CD4-positive, alpha-beta T cell treated with Interleukin-6 at 100 ng/mL for 8 hours (primary cell): ENCODE measurements around the gene USP10.

Experiments used
- DNase-seq: peaks from one replicate; pipeline ENCODE4 v3.0.0-alpha.2; 2020; ENCODE audit warnings: mixed read lengths, low spot score

Gene USP10

DNA sequence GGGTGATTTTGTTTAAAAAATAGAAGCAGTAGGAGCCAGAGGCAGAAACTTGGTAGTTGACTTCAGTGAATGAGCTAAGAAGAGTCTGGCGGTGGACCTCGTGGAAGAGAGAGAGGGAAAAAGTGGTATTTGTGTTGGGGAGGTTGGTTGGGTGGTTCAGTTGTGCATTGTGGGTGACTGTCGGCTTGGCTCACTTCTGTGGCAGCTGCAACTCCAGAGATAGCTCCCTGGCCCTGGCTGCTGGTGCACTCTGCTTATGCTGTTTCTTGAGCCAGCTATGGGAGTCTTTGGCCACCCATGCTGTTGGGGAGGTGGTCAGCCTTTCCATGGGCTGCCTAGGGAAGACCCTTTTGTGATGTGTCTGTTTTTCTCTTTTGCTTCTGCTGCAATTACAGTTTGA is 69.6 kb downstream of the USP10 start:
- DNase-seq, result no peak

DNA sequence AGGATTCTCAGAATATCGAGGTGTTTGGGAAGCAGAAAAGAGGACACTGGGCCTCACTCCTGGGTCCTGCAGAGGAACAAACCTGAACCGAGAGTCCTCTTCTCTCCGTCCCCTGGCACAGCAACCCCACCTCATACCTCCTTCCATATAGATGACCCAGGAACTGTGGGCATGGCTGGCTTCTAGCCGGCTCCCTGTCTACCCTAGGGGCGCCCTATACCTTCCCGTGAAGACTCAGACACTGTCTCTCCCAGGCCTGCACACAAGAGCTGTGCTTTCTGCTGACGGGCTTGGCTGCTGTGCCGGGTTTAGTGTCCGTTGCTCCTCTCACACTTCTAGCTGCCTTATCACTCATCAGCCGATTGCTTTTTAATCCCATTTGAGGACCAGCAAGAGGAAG is 73.5 kb downstream of the USP10 start:
- DNase-seq, result no peak

DNA sequence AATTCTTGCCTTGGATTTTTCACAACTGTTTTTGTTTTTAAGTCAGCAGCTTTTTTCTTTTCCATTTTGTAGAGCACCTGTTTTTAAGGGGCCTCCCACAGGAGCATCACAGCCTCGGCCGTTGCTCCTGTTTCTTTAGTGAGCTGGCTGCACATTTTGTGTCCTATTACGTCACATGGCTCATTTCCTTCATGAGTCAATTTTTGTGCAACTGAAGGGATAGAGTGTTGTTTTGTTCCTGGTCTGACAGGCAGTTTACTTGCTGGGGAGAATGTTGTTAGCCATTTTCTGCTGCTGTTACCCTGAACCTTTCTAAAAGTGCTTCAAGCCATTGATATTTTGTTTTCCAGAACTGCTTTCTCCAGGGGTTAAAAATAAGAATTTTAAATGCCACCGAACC is 75.0 kb downstream of the USP10 start:
- no peak for DNase-seq

DNA sequence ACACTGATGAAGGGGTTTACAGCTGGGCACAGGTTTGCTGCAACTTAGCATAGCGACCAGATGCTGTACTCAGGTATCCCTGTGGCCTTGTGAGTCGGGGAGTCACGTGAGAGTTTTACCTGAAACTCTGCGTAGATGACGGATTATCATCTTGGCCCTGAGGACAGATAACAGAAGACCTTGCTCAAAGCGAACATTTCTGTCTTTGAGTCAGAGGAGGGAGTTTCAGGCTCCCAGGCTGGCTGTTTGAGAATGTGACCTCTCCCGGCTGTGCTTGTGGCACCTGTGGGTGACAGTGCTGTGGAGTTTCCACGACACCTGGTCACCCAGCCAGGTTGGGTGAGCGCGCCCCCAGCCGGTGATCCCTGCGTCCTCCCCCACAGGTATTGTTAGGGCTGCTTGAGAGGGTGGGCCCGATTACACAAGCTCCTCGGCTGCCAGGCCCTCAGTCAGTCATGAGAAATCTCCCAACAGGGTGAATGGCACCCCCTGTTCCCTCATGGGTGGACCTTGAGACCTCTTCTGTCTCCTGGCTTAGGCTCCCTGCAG is 75.5 kb downstream of the USP10 start:
- no peak for DNase-seq

DNA sequence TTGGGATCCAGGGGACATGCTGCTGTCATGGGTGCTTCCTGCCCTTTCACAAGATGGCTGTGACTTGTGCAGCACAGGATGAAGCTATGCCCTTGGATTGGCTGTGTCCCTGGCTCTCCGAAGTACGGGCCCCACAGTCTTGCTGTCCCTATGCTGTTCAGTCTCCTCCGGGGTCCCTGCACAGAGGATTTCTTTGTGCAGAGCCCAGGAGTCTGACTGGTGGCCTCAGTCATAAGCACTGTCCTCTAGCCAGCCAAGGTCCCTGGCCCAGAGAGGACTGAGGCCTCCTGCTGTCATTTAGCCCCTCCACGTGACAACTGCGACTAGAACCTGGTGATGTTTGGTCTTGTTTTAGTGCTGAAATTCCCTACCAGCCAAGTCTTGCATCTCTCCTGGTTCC is 77.6 kb downstream of the USP10 start:
- DNase-seq, result no peak

DNA sequence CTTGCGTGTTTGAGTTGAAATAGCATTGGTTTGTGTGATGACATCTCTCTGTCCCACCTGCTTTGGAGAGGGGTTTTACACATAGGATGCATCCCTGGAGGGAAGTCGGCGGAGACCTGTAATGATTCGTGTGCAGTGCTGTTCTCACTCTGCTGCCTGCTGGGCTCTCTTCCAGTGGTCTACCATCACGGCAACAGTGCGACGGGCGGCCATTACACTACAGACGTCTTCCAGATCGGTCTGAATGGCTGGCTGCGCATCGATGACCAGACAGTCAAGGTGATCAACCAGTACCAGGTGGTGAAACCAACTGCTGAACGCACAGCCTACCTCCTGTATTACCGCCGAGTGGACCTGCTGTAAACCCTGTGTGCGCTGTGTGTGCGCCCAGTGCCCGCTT is 78.9 kb downstream of the USP10 start:
- DNase-seq, result no peak

DNA sequence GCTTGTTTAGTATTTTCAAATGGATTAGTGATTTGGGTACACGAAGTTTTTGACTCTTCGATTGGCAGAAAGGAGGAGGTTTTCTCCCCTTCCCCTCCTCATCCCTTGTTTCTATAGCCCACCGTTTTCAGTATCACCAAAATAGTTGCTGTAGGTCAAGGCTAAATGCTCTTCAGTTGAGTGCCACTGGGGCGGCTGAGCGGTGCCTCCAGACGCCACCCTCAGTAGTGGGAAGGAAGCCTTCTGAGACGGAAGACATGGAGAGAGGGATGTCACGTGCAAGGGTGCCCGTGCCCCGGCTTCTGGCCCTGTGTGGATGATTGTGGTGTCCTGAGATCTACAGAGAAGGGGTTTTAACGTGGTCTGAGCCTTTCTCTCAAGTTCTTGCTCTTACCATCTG is 80.3 kb downstream of the USP10 start:
- DNase-seq, result no peak

DNA sequence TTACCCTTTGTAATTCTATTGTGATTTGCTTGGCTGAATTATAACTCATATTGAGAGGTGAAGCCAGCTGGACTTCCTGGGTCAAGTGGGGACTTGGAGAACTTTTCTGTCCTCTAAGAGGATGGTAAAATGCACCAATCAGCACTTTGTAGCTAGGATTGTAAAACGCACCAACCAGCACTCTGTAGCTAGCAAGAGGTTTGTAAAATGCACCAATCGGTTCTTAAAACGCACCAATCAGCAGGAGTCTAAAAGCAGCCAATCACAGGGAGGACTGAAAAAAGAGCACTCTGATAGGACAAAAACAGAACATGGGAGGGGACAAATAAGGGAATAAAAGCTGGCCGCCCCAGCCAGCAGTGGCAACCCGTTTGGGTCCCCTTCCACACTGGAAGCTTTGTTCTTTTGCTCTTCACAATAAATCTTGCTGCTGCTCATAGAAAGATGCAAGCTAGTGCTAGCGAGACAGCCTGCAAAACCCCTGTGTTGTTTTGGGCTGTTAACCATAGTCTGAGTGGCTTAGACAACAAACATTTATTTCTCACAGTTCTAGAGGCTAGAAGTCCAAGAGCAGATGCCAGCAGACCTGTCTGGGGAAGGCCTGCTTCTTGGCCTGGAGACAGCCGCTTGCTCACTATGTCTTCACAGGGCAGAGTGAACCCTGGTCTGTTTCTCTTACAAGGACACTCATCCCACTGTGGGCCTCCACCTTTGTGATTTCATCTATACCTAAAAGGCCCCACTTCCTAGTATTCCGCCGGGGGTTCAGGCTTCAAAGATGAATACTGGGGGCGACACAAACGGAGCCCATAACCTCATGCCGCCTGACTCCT is 81.0 kb downstream of the USP10 start:
- DNase-seq, result no peak

DNA sequence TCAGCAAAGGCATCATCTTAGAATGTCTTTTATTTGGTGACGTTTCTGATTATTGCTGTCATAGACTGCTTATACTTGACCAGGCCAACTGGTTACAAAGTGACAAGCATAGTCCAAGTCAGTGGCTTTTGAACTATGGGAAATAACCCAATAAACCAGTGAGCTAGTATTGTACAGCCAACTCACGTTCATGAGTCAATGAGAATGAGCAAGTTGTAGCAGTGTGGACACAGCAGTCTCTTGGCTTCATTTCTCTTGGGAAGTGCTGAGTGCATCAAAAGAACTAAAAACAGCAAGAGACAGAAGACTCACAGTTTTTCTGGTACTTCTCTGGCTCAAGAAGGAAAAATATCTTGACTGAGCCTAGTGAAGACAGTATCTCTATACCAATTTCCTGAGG is 83.0 kb downstream of the USP10 start:
- DNase-seq, result no peak

DNA sequence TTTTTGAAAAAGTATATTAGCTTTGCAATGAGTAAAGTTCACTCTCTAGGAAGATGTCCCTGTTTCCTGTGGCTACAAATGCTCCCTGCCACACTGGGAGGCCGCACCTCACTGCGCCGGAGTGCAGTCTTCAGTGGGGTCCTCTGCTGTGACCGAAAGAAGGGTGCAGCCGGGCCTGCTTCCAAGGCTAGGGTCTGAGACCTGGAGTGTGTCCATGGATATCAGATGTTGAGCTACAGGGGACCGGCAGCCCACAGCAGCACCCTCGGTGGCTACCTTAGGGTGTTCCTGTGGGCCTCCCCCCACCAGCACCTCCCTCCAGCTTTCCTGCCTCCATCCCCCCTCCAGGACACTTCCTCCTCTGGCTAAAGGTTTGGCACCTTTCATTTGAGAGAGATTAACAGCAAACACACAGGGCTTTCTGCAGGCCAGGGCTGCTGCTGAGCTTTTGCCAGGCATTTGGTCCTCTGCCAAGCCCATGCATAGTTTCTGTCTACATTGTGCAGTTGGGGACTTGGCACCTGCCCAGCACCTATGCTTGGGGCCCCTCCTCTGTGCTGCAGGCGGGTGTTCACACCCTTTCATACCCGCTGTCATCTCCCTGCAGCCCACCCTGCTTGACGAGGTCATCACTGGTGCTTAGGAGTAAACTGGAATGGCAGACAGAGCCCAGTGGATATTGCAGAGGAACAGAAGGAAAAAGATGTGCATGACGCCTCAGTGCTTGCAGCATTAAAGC is 86.2 kb downstream of the USP10 start:
- no peak for DNase-seq

DNA sequence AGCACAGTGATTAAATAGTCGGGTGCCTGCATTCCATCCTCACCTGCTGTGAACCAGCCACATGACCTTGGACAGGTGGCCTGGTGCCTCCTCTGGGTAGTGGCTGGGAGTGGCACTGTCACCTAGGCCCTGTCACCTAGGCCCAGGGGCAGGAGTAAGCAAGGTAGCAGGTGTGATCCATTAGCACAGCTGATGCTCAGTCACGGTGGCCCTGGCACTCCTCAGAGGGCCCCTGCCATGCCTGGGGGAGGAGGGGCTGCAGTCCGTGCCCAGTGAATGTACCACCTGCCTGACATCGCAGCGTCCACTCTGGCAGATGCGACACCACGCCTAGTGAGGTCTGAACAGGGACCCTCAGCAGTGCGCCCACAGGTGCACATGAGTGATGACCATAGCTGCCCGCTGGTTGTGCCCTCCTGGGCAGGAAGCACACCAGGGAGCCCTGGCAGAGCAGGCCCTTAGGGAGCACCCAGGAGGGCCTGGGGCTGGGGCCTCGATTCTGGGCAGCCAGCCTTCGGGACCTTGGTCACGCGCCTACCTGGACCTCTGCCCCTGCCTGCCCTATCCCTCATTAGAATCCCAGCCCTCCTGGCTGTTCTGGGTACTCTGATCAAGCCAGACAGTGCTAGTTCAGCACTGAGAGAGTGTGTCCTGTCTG is 86.9 kb downstream of the USP10 start:
- no peak for DNase-seq

DNA sequence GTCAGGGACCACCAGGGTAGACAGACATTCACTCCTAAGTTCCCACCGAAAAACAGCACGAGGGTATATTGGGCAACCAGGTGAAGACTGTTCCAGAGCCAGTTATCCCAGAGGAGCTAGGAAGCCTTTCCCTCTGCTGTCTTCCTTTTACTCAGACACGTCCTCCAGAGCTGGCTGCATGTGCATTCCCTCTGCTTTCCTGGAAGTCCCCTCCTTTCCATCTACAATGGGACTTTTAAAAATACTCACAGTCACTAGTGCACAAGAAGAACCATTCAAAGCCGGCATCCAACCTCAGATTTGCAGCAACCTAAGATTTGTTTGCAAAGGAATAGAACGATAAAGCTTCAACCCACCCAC is 87.4 kb downstream of the USP10 start:
- no peak for DNase-seq

DNA sequence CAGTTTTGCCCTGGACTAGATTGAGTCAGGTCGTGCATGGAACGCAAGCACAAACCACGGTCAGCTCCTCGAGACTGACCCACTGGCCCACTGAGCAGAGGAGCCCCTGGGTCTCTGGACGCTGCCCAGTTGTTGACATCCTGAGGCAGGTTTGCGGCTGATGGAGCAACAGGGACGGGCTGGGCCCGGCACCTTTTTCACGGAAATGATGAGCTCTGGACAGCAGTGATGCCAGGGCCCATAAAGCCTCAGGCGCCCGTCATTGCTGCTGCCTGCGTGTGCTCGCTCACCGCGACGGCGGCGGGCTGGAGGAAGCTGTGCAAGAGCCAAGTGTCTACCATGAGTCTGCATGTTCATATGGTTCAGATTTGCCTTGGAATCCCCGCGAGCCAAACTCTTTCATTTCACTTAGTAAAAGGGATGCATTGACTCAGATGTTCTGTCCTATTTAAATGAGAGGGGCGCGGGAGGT is 89.2 kb downstream of the USP10 start:
- DNase-seq, result no peak

DNA sequence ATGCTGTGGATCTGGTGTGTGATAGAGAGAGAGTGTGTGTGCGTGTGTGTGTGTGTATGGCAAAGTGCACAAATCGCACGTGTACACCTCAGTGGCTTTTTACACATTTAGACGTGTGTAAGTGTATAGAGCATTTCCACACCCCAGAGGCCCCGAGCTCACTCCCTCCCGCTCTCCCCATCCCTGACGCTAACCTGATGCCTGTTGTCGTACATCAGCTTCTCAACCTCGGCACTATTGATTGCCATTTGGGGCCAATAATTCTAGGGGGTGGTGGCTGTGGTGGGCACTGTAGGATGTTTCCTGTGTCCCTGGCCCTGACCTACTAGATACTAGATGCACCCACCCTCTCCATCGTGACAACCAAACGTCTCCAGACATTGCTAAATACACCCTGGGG is 89.6 kb downstream of the USP10 start:
- DNase-seq, result no peak

DNA sequence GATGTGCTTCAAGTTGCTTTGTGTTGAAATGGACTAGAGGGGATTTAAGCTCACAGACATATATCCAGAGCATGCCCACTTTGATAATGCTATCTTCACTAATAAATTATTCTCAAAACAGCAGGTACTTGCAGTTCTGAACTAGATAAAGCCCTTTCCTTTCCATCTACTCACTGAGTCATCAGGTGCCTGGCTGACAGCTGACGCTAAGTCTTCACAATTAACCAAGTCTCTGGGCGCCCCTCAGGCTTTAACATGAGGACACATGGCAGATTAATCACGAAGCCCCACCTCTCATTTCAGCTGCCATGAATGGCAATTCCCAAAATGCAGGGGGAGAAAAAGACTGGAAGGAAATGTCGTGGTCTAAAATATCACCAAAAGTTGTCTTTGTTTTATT is 90.5 kb downstream of the USP10 start:
- DNase-seq, result no peak

DNA sequence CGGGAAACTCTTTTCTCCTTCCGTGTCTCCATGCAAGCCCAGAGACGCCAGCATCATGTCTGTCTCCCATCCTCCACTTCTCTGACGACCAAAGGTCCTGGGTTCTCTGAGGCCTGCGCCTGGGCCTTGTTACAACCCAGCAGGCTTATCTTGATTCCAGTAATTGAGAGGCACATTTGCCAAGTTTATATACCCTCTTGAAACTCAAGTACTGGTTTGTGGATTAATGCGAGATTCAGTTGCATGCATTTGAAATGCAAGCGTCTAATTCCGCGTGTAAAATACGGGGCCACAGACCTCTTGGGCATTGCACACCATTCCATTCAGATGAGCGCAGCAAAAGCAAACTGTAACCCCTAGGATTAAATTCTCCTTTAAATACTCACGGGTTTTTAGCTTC is 91.3 kb downstream of the USP10 start:
- DNase-seq, result no peak

DNA sequence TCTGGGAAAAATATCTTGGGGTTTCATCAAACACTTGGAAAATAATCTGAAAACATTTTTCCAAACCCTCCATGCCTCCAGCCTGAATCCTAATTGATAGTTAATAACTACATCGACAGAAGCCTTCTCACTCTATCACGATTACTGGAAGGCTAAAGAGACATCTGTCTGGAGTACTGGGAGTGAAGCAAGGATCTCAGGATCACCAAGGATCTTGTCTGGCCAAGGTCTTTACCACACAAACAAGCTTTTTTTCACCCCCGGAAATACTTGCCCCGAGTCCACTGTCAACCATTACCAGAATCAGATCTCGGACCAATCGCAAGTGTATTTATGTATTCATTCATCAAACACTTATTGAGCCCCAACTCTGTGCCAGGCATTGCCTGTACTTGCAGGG is 91.7 kb downstream of the USP10 start:
- DNase-seq, result no peak

DNA sequence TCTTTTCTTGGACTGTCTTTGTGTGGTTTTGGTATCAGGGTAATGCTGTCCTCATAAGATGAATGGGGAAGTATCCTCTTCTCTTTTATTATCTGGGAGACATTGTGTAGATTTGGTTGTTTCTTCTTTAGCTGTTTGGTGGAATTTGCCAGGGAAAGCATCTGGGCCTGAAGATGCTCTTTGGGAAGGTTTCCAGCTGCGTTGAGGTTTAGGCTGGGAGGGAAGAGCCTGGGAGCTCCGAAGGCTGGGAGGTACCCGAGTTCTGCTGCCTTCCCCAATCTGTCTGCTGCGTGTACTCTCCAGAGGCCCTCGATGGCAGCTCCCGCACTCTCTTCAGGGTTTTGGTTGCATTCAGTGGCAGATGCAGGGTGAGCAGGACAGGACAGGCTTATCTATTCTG is 94.4 kb downstream of the USP10 start:
- DNase-seq, result no peak

DNA sequence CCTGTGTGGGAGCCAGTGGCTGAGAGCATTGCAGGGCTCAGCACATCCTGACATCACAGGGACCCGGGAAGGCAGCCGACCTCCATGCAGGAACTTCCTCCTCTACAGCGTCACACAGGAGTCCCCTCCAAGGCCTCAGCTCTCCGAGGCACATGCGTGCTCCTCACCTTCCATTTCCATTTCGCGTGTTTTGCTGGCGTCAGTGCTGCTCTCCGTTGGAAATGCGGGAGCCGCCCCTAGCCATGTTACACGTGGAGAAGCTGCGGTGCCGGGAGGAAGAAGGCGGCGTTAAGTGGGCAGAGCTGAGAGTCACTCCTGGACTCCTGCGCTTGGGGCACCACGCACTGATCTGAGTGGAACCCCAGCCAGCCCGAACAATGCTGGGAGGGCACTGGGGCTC is 94.8 kb downstream of the USP10 start:
- DNase-seq, result no peak

DNA sequence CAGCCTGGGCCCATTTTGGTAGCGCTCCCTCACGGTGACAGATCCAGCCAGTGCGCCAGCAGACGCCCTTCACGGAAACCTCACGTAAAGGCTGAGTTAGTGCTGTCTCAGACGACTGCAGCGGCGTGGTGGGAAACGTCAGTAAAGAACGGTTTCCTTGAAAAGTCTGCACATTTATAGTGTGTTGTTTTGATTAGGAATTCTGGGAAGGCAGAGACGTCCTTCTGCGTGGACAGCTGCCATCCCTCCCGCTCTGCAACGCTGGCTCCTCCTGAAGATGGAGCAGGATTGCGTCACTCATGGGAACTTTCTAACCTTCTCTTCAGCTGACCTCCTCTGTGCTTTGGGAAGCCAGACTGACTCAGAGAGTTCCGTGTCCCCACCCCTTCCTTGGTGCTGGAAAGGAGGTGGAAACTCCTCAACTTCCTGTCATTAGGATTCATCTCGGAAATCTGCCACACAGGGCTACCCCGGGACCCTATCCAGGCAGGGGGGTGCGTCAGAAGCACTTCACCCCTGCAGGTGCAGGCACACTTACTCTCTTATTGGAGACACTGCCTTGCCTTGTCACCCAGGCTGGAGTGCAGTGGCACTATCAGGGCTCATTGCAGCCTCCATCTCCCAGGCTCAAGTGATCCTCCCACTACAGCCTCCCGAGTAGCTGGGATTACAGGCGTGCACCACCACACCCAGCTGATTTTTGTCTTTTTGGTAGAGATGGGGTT is 95.7 kb downstream of the USP10 start:
- no peak for DNase-seq

DNA sequence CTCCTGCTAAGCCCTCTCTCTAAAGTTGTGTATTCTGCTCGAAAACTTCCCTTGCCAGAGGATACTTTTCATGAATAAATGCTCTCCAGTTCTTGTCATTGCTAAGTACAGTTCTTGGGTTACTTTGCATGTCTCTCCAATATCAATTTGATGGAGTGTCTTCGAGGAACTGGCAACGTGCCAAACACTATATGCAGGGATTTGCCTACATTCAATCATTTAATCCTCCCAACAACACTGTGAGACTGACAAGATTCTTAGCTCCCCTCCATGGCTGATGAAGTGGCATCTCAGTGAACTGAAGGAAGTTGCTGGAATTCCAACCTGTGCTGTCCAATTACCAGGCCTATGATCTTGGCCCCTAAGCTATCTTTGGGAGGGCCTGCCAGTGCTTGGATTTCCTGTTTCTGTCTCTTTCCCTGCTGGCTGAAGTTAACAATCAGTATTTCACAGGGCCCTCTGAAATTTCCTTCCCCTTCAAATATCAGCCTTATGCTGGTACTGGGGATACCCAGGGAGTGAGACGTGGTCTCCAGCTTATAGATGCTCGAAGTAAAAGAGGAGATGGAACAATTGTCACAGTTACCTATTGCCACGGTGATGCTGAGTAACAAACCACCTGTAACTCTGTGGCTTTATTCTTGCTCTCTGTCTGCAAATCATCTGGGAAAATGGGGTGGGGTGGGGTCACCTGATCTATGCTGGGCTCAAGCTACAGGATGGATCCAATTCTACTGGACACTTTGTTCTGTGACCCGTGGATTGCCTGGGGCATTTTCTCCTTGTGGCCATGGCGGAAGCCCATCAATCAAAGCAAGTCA is 100.6 kb downstream of the USP10 start:
- DNase-seq, result no peak
